GM12874 (cell line): ENCODE measurements around the gene PIK3CB.

ENCODE experiments used
- TF ChIP-seq, protein P1 (sequence below): IDR thresholded peaks from 2 replicates; pipeline ENCODE4 v1.5.1; 2011; ENCODE audit warnings: low read depth, mild to moderate bottlenecking, control low read depth, low read length, moderate library complexity; ENCODE audit not compliant: insufficient read depth

The PIK3CB gene

DNA sequence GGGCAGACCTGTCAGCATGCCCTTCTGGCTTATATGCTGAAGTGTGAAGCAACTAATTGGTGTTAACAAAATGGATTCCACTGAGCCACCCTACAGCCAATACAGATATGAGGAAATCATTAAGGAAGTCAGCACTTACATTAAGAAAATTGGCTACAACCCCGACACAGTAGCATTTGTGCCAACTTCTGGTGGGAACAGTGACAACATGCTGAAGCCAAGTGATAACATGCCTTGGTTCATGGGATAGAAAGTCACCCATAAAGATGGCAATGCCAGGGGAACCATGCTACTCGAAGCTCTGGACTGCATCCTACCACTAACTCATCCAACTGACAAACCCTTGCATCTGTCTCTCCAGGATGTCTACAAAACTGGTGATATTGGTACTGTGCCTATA lies 9.4 kb downstream of the PIK3CB start:
- TF ChIP-seq, protein P1, sequence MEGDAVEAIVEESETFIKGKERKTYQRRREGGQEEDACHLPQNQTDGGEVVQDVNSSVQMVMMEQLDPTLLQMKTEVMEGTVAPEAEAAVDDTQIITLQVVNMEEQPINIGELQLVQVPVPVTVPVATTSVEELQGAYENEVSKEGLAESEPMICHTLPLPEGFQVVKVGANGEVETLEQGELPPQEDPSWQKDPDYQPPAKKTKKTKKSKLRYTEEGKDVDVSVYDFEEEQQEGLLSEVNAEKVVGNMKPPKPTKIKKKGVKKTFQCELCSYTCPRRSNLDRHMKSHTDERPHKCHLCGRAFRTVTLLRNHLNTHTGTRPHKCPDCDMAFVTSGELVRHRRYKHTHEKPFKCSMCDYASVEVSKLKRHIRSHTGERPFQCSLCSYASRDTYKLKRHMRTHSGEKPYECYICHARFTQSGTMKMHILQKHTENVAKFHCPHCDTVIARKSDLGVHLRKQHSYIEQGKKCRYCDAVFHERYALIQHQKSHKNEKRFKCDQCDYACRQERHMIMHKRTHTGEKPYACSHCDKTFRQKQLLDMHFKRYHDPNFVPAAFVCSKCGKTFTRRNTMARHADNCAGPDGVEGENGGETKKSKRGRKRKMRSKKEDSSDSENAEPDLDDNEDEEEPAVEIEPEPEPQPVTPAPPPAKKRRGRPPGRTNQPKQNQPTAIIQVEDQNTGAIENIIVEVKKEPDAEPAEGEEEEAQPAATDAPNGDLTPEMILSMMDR = no peak

DNA sequence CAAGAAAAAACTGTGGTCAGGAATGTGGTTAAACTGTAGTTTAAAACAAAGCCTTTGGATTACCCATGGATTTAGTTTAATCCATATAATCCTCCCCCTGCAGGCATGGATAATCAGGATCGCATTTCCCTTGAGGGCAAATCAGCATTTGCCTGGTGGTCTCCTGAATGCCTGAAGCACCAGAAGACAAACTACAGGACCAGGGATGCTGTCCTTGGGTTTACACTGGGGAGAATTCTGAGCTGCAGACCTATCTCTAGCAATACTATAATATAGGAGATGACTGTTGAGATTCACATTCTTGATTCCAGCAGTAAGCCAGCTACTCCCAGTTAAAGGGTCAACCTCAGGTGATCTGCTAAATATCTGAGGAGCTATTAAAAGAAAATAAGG lies 10.6 kb downstream of the PIK3CB start:
- TF ChIP-seq, protein P1 = no peak

DNA sequence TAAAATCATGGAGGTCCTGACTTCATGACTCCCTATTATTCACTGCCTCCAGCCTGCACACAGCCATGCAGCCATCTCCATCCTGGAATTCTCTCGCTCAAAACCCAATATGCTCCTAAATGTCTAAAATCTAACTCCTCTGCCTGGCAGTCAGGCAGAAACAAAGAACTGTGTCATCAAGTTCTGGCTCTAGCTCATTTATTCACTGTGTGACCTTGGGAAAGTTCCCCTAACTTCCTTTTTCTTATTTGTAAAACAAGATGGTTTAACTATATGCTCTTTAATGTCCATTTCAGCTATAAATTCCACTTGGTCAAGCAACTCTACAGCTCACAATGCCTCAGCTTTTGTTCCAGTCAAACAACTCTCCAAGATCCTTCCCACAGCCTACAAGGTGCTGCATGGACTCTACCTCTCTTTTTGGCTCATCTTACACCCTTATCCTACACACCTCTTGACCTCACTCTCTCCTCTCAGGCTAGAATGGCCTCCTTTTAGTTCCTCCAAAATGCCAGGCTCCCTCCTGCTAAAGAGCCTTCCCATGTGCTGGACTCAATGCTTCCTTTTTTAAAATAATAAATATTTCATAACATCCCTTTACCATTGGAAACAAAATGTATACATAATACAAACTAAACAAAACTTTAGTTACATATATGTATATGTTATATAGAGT lies 16.4 kb downstream of the PIK3CB start:
- TF ChIP-seq, protein P1 = no peak

DNA sequence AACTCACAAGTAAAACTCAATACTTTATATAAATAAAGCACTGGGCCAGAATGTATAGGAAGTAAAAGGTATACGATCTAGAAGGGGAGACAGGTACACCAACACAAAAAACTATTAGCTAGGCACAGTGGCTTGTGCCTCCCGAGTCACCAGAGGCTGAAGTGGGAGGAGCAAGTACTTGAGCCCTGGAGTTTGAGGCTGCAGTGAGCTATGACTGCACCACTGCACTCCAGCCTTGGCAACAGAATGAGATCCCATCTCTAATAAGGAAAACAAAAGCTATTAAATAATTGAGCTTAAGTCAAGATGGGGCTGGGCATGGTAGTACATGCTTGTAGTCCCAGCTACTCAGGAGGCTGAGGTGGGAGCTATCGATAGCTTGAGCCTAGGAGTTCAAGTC lies 17.0 kb downstream of the PIK3CB start:
- TF ChIP-seq, protein P1 = no peak

DNA sequence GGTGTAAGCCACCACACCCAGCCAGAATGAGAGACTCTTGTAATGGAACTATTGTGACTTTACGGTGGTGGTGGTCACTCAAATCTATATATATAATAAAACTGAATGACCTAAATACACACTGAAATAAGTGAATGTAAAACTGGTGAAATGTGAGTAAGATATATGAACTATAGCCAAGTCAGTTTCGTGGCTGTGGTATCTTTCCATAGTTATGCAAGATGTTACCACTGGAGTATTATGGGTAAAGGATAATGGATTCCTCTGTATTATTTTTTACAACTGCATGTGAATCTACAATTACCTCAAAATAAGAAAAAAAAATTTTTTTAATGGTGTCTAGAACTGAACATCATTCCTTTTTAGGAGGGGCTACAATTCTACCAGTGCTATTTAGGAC lies 21.9 kb downstream of the PIK3CB start:
- TF ChIP-seq, protein P1 = no peak

DNA sequence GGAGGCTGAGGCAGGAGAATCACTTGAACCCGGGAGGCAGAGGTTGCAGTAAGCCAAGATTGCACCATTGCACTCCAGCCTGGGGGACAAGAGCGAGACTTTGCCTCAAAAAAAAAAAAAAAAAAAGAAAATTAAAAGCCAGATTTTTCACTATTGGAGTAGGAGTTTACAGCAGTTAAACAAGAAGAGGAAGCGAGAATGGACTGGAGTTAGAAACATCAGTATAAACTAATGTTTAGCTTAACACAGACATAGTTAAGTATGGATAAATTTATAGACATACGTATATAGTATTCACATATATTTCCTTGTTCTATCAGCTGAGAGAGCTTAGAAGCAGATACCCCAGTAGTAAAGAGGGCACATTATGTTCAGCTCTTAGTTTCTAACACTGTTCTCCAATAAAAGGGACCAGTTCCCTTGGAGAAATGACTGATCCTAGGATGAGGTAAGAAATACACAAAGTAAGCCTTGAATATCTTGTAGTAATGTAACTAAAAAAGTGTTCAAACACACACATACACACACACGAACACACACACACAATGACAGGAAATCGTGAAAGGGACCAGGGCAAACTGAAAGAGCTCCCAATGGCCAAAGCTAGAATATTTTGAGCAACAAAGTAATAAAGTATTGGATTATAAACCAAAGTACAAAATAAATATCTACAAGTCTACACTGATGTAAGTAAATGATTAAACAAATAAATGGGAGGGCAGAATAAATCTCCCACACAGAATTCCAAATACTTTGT lies 25.1 kb downstream of the PIK3CB start:
- TF ChIP-seq, protein P1 = no peak

DNA sequence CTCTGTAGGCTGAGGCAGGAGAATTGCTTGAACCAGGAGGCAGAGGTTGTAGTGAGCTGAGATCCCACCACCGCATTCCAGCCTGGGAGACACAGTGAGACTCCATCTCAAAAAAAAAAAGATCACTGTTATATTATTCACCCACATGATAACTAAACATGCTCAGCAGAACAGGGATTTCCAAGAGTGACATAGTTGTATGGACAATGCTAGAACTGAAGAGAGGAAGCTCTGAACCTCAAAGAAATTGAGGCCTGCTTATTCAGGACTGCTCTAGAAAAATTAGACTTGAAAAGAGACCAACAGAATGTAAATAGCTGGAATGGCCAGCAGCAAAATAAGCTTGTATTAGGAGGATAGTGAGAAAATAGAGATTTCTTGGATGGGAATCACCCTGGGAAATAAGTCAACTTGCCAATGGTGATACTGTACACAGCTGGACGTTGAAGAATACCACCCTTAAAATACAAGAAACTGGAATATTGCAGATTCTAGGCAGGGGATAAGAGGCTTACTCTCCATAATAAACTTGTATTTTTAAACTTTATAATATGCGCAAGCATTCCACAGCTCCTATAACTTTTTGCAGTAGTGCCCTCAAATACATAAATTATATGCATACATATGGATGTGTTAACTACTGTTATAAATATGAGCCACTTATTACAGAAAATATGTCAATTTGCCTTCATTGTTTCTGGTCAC lies 28.2 kb downstream of the PIK3CB start:
- TF ChIP-seq, protein P1 = no peak
